ENCODE measurements around the gene ATL3.
"Not testable (repeated sequence)": the region's sequence is repeated elsewhere in the genome, so short reads cannot be mapped to it uniquely, and the experiment has no call there.

Gene ATL3

DNA sequence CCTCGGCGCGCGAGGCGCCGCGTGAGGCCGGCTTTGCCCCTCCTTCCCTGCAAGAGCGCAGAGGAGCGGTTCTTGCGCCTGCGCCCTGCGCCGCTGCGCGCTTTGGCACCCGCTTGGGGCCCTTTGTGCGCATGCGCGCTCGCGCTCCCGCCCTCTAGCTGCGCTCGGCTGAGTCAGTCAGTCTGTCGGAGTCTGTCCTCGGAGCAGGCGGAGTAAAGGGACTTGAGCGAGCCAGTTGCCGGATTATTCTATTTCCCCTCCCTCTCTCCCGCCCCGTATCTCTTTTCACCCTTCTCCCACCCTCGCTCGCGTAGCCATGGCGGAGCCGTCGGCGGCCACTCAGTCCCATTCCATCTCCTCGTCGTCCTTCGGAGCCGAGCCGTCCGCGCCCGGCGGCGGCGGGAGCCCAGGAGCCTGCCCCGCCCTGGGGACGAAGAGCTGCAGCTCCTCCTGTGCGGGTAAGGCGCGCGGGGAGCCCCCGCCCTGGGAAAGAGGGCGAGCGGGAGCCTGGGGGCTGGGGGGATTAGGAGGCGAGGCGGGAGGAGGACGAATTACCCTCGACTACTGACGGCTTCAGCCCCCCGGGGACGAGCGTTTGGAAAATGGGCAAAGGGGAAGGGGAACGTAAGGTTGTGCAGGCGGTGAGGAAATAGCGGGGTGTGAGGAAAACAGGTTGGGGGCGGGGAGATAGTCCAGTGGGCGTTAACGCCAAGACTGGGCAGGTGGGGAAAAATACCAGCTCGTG is 10.3 kb upstream of the ATL3 start, which contains the start of gene RTN3:
TSS of gene RTN3 (plus strand) at position 180 of the 745 bp plus-strand sequence. CDS start at position 317, 137 bp downstream.
- DNase-seq (ENCODE audit: low read depth) = peak; percentile 99

DNA sequence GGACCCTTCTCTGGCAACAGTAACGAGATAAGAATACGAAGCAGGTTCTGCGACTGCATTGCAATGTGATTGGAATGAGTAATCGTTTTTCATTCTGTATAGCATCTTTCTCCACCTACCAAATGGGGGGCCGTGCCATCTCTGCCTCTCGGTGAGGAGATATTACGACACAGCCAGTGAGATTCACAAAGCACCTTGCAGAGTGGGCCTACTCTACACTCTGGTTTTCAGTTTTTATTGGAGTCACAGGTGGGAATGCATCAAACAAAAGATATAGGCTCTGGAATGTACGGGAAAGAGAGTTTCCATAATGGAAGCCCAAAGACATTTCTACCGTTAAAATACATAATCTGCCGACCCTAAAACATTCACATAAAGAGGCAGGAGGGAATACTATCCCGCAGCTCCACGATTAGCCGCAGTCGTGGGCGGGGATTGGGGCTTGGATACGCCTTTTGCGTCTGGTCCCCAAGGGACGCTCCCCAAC is 9.7 kb upstream of the ATL3 start:
- DNase-seq (ENCODE audit: low read depth) = no peak

DNA sequence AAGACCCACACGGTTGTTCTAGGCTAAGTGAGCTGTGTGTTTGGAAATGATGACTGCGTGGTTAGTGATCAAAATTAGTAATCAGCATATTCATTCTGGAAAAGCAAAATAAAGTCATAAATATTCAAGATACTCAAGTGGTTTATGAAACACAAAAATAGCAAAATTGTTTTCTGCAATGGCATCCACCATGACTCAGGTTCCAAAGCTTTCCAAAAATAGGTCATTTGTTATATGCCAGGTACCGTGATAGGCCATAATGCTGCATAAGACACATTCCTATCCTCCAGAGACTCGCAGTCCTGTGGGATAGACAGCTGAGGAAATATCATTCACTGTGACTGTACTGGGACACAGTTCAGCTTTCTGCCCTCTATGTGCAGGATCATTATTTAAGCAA is 2.4 kb upstream of the ATL3 start:
- no peak for DNase-seq (ENCODE audit: low read depth)

DNA sequence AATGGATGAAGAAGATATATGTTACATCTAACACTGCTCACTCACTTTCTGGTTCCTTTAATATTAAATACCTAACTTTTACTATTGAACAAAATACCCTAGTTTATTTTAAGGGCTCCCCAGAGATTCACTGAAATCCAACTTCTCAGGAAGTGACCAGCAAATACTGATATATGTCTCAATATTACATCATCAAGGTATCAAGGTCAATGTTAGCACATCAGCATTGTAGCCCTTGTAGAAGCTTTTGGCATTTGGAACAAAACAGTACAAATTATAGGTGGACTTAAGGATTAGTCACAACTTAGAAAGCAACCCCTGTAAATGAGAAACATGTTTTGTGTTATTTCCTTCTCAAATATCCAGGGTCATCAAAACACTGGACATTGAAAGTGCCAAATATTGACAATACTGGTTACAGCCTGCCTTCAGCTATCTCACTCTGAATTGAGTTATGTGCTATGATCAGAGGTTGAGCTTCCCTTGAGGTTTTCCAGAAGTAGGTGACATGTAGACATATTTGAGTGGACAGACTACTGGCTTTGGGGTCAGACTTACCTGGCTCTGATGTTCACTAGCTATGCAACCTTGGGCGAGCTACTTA is 1.9 kb upstream of the ATL3 start:
- DNase-seq (ENCODE audit: low read depth) = no peak

DNA sequence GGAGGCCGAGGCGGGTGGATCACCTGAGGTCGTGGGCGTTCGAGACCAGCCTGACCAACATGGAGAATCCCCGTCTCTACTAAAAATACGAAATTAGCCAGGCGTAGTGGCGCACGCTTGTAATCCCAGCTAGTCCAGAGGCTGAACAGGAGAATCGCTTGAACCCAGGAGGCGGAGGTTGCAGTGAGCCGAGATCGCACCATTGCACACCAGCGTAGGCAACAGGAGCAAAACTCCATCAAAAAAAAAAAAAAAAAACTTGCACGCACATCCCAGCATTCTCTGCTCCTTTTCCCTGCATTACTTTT is 934 bp upstream of the ATL3 start:
- DNase-seq (ENCODE audit: low read depth) = no peak

DNA sequence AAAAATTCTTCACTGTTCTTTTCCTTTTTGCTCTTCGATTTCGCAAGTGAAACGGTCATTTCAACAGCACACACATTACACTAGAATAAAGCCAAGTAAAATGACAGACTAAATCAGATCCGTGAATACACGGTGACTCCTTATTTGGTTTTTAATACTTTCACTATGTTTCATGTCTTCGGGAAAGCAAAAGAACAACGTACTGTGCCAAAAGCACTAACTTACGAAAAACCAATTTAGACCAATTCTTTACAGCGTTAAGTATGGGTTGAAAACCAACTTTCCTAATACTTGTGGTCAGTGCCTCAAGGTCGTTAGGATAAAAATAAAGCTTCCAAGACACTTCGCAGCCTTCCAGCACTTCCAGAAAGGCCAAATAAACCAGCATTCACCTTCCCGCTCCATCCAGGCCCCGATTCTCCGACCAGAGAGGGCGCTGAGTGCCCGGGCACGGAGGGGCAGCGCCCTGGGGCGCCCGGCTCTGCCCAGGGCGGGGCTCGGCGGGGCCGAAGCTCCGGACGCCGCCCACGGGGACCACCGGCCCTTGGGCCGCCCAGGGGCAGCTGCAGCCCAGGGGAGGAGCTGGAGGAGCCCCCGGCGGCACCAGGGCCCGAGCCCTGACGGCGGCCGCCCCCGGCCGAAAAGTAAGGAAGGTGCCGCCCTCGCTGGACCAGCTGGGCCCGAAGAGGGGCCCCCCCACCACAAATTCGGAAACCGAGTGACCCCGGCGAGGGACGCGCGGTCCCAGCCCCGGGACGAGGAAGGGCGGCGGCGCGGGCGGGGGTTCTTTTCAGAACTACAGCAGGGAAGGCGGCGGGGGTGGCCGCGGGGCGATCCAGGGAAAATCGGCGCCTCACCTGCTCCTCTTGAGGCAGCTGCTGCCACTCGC is 499 bp downstream of the ATL3 start:
- DNase-seq (ENCODE audit: low read depth) = no peak

DNA sequence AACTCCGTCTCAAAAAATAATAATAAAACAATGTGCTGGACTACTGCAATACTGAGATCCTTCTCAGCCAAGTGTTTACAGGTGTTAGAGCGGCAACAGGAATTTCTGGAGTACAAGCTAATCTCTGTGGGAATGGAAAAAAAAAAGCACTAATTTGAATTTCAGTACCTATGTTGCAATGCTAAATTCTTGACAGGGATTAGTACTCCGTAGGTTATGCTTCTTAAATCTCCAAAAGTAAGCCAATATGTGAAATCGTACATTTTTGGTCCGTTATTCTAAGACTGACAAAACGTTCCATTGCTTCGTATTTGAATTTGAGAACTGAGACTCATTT is 1.1 kb downstream of the ATL3 start:
- DNase-seq (ENCODE audit: low read depth) = no peak

DNA sequence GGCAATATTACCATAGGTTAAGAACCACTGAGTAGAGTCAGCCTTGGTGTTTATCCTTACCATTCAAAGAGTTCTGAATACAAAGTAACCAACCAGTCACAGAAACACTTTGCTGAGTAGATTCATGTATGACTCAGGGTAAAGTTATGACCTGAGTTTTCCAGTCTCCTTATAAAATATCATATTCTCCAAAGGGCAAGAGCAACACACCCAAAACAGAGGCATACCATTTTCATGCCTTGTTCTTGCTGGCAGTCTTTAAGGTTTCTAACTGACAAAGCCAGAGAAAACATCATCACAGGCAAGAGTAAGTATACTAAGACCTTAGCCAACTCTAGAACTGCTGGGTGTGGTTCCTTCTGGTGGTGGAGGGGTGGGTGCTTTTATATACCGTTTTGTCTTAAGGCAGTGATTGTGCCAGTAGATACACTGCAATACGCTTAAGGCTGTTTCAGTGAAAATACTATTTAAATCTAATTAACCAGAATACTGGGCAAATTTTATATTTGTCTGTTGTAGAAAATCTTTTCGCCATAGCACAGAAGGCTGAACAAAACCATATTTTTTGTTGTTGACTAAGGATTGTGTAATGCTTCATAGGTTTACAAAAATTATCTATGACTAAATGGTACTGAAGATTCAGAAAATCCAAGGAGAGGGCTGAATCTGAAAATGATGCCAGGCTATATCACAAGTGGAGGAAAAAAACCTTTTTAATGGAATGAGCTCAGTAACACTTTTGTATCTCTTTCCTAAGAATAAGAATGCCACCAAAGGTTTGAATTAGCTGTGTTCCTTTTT is 3.0 kb downstream of the ATL3 start:
- peak; percentile 97 for DNase-seq (ENCODE audit: low read depth)

DNA sequence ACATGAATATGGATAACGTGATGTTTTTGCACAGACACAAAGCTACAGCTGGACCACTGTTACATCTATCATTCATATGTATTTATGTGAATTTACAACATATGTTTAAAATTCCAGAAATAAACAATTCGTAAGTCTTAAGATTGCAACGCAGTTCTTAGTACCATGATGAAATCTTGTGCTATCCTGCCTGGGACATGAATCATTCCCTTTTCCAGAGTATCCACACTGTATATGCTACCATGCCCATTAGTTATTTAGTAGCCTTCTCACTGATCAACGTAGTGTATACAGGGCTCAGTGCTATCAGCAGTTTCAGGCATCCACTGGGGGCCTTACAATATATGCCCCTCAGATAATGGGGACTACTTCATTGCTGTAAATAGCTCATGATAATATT is 4.3 kb downstream of the ATL3 start:
- peak; percentile 75 for DNase-seq (ENCODE audit: low read depth)

DNA sequence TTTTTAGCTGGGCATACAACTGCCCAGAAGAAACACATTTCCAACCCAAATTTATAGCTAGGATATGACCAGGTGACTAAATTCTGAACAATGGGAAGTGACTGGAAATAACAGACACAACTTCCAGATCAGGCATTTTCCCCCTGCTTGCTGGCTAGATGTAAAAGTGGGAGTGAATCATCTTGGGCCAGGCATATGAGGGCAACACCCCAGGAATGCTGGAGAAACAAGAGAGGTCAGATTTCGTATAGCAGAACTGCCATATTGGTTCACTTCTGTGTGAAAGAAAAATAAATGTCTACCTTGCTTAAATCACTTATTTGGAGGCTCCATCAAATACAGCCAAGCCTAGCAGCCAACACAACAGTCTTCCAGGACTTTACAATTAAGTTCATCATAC is 7.4 kb downstream of the ATL3 start:
- no peak for DNase-seq (ENCODE audit: low read depth)

DNA sequence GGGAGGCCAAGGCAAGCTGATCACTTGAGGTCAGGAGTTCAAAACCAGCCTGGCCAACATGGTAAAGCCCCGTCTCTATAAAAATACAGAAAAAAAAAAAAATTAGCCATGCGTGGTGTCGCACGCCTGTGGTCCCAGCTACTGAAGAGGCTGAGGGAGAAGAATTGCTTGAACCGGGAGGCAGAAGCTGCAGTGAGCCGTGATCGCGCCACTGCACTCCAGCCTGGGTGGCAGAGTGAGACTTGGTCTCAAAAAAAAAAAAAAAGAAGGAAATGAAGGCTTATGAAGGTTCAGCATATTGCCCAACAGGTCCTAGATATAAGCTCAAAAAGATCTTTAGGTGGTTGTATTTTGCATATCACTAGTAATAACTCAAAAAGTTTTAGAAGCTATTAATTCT is 10.2 kb downstream of the ATL3 start:
- DNase-seq (ENCODE audit: low read depth) = no peak

DNA sequence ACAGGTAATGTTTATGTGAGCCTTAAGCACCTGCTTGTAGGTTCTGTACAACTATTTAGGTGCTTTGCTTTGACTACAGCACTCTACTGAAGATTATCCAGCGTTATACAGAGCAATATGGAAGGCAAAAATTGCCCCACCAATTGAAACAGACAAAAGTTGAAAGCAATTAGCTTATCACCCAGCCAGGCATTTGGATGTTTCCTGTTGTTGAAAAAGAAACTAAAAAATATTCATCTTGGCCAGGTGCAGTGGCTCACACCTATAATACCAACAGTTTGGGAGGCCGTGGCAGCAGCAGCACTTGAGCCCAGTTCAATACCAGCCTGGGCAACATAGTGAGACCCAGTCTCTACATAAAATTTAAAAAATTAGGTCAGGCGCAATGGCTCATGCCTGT is 18.5 kb downstream of the ATL3 start:
- no peak for DNase-seq (ENCODE audit: low read depth)

DNA sequence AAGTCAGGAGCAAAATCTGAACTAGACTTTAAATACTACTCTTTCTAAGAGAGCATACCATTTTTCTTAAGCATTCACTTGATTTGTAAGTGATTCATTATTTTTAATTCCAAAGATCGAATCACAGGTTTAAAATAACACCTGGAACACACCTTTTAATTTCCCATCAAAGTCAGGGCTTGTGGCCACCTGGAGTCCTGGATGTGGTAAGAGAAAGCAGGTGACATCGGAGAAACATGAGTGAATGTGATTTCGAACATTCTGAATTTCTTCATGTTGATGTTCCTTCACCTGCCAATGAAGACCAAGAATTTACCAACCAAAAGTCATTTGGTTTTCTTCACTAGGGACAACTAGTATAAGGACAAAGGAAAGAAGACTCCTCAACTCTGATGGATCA is 28.0 kb downstream of the ATL3 start:
- no peak for DNase-seq (ENCODE audit: low read depth)

DNA sequence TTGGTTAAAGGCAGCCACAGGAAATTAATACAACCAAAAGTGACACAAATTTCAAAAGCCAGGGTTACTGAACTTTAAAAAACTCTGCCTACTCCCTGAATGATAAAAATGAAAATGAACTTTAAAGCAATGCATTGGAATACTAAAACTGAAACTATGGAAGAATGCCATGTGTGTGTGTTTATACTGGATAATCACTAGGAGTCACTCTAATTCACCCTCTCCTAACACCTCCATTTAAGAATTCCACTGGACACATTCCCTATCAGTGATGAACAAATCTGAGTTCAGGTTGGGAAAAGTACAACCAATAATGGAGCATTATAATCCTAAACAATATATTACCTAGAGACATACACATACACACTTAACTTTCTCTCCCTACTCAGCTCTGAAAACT is 29.4 kb downstream of the ATL3 start:
- DNase-seq (ENCODE audit: low read depth) = no peak

DNA sequence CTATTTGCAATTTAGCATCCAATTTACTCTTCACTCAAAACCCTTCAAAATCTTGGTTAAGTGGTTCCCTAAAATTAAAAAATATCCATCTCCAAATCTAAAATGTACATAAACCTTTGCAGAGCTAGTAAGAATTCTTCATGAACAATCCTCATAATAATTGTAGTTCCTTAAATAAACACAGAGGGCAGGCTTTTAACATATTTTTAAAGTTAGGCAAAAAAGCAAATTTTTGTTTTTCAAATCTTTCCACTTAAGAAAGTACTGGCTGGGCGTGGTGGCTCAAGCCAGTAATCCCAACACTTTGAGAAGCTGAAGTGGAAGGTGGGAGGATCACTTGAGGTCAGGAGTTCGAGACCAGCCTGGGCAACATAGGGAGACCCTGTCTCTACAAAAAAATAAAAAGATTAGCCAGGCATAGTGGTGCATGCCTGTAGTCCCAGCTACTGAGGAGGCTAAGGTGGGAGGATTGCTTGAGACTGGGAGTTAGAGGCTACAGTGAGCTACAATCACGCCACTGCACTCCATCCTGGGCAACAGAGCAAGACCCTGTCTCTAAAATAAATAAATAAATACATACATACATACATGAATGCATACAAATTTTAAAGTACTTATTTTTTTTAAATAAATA is 31.9 kb downstream of the ATL3 start:
- DNase-seq (ENCODE audit: low read depth) = peak; percentile 21

DNA sequence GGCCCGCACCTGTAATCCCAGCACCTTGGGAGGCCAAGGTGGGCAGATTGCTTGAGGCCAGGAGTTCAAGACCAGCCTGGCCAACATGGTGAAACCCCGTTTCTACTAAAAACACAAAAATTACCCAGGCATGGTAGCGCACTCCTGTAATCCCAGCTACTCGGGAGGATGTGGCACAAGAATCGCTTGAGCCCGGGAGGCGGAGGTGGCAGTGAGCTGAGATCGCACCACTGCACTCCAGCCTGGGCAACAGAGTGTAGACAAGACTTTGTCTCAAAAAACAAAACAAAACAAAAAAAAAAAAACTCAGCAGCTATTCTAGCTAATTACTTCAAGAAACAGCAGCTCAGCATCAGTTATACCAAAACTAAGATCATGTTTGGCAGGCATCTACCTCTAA is 32.7 kb downstream of the ATL3 start:
- DNase-seq (ENCODE audit: low read depth) = not testable (repeated sequence)

DNA sequence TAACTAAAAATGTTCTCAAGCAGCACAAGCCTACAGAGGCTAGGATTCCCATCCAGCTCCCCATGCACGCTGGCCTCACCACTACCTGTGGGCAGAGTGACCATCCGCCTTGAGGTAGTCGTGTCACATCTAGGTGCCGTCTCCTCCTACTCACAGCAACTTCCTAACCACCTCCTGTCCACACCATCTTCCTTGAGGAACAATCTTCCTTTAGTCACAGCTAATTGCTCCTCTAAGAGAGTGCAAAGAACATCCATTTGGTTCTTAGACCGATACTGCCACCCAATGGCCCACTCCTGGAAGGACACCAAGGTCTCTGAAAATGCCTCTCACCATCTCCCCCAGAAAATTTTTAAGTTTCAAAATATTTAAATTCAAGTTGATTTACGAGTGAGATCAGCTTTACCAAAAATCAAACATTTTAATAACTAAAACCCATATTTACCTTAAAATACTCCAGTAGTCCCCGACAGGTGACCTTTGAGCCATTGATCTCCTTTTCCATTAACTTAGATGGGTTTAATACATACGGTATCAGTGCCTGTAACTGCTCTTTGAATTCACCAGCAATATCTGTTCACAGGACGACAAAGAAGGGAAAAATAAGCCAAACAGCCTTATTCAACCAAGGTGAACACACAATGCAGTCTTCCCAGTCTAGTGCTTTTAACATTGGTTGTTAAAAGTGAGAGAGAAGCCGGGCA is 35.3 kb downstream of the ATL3 start:
- peak; percentile 52 for DNase-seq (ENCODE audit: low read depth)

DNA sequence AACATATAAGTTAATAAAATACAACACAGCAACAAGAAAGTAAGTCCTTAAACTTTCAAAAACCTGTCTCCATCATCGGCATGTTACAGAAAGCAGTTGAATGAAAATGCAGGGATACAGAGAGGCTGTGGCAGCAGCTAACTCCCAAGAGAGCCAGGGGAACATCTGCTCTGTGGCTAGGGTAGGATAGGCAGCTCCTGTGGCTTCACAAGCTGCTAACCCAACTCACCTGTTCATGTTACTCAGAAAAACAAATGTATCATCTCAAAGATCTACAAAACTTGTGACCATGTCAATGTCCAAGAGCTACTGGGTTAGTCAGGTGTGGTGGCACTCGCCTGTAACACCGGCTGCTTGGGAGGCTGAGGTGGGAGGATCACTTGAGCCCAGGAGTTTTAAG is 41.8 kb downstream of the ATL3 start:
- no peak for DNase-seq (ENCODE audit: low read depth)

DNA sequence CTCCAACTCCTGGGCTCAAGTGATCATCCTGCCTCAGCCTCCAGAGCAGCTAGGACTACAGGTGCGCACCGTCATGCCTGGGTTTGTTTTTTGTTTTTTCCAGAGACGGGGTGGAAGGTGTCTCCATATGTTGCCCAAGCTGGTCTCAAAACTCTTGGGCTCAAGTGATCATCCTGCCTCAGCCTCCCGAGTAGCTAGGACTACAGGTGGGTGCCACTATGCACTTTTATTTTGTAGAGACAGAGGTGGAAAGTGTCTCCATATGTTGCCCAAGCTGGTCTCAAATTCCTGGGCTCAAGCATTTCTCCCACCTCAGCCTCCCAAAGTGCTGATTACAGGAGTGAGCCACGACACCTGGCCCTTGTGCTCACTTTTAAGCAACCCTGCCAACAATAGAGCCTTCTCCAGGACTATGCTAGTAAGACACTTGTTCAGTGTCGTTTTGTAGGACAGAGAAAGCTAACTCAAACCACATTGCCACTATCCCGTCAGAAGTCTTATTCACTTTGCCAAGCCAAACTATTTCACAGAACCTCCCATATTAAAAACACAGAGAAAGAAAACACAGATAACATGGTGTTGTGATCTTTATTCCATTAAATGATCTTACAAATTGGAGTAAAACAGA is 47.5 kb downstream of the ATL3 start:
- DNase-seq (ENCODE audit: low read depth) = no peak

DNA sequence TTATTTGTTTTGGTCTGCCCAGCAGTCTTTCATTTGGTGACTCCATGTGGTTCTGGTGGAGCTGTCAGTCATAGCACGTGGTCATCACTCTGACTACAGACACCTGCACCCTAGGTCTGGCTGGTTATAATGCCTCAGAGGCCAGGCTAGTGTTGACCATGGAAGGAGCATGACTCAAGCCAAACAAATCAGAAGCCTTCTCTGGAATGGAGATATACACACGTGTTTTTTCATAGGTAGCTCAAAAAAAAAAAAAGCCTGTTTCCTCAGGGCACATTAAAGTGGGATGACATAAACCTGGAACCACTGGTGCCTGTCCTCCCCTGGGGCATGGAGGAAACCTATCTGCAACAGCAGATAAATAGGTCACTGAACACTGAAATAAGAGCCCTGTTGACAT is 48.9 kb downstream of the ATL3 start:
- DNase-seq (ENCODE audit: low read depth) = no peak

DNA sequence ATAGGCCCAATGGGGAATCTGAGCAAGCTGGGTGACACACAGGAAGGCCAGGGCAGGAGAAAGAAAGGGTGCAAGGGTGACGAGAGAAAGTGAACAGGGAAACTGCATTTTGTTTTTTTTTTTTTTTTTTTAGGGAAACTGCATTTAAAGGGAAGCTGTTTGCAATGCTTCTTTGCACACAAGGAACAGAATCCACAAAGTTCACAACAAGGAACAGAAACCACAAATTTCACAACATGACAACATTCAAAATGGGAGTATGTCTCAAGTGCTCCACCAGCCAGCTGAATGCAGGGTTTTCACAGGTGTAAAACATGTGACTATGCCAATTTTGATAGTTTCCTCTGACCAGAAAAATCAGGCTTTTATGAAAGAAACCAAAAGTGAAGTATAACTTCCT is 50.1 kb downstream of the ATL3 start:
- DNase-seq (ENCODE audit: low read depth) = no peak

Data from fibroblast of the conjunctiva (primary cell).